ENCODE data around the gene GPR39.

GPR39 gene

DNA sequence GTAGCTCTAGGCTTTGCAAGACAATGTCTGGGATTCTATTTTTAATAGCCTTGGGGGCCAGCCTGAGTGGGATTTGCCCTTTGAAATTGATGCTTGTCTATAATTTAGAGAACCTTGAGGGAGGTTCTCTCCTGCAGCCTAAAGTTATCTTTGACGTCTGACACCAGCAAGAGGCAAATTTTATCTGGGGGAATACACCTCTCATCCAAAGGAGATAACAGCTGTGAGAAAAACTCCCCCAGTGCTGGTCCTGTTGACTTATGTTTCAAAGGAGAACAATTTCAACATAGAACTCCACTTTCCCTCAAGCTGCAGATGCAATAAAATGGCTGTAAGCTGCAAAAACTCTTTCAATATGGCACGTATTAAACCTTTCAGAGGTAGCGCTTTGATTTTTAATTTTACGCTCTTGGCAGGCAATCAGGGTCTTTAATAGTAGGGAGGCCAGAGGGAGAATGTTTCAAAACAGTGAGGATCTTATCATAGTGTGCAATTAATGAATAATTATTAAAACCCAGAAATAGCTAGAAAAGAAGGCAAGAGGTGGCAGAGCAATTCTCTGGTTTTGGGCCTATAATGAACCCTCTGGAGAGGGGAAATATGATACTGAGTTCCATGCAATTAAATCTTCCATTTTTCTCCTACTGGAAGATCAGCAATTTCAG, 191.0 kb downstream of the GPR39 start:
- DNase-seq, result no peak

GRCh38 chr2:132608311-132608710, 191.7 kb downstream of the GPR39 start:
- DNase-seq, result no peak

DNA sequence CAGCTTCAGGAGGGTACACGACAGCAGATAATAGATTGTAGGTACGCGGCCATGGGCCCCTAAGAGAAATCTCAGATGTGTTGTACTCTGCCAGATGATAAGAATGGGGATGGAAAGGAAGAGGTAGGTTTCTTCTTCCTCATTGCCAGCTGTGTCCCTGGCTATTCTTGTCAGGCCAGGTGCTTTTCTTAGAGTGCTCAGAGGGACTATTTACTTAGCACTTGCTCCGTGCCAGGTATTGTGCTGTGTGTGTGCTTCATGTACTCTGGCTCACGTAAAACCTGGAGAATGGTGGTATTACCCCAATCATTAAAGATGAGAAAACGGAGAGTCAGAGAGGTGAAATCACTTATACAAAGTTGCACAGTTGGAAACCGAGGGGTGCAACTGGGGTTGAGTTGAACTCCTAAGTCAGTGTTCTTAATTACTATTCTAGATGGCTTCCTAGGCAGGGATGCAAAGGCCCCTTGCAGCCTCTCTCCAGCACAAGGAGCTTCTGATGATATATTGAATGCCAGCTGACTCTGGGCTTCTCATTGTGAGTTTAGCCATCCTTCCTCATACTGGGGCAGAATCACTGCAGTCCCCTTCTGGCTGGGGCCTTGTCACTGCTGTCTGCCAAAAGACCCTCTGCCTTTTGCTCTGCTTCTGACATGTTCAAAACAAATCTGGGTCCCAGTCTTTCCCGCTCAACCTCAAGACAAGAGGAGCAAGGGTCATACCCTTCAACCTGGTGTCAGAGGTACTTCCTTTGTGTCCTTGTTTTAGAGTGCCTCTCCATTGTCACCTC, 192.7 kb downstream of the GPR39 start:
- DNase-seq, result no peak

- no peak for DNase-seq
Measured at GRCh38 chr2:132611719-132612118, 195.1 kb downstream of the GPR39 start.

DNA sequence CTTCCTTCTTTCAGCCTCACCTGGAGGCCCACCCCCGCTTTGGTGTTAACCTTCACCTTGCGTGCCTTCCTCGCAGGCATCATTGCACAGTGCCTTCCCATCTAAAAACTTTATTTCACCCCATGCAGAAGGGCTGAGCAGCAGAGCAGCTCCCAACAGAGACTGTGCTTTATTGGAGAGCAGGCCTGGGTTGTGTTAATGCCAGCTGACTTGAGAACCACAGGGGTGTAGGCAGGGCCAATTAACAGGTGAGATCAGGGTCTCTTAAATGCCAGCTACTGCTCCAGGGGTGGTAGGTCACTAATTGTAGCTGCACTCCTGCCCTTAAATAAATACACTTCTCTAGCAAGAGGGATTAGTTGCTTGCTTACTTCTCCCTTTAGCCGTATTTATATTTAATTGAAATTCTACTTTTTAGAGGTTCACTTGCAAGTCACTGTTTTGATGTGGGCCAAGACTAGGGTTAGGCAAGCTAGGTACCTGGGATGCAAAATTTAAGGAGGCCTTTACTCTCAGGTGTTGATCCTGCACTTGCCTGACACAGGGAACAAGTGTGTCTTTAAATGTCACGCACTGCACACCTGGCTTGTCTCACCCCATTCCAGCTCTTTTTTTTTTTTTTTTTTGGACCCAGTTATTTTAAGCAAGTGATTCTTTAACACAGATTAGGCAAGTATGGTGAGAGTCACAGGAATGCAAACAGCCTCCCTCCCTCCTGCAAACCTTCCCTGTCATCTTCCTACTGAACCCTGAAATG, 198.9 kb downstream of the GPR39 start:
- DNase-seq, result no peak

GRCh38 chr2:132617989-132618388, 201.4 kb downstream of the GPR39 start:
- DNase-seq, result no peak

DNA sequence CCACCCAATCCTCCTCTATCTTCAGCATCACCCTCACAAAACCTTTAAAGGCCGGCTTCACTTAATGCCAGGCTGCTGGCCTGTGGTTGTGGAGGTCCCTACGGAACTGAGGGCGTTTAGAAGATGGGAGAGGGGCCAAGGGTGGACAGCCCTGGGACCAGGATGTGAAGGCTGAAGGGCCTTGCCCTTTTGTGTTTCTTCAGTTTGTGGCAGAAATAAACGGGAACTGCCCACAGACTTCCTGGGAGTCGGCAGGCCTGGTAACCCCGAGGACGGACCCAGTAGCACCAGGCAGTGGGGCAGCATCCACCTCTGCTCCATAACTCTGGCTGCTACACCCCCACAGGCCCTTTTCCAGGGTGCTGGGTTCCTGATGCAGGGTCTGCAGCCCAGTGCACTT, 202.1 kb downstream of the GPR39 start:
- no peak for DNase-seq

DNA sequence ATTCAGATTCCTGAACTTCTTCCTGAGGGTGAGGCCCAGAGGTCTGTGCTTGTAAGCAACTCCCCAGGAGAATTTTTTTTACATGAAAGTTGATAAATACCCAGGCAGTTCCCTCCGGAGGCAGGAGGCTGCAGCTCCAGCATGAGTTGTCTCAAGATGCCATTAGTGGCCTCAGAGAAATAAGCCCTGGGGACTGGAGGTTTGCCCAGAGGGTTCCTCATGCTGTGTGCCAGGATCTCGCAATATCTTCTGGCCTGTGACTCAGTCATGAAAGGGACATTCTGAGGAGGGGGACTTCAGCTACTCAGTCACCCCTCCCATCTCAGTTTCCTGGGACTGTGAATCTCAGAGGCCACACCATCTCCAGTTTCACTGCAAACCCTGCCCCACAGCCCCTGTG, 203.5 kb downstream of the GPR39 start:
- no peak for DNase-seq

DNA sequence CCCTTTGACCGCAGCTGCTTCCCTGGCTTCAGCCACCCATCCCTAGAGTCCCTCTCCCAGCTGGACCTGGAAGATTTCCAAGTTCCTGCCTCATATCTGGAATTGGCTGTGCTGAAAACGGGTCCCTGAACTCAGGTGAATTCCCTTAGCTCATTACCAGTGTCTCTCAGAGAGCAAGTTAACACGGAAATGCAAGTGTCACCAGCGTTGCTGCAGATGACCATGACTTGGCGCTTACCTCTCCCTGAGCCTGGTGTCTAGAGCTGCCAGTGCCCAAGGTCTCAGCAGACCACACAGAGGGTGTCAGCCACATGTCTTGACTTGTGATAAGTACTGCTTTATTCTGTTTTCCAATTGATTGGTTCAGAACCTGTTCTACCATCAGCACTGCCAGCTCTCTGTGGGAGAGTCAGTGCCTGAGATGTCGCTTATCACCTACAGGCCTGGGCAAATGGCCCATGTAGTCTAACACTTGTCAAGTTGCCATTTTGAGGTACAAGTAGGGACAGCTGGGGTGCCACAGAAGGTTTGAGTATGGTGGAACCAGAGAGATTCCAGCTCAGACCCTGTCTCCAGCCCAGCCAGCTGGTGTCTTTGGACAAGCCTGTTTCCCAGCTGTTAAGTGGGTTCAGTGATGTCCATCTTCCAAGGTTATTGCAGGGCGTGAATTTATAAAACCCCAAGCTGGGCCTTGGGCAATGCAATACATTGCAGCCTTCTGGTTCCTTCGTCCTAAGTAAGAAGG, 204.7 kb downstream of the GPR39 start:
- DNase-seq, result no peak

- no peak for DNase-seq
Measured at GRCh38 chr2:132623096-132623839, 206.7 kb downstream of the GPR39 start.

DNA sequence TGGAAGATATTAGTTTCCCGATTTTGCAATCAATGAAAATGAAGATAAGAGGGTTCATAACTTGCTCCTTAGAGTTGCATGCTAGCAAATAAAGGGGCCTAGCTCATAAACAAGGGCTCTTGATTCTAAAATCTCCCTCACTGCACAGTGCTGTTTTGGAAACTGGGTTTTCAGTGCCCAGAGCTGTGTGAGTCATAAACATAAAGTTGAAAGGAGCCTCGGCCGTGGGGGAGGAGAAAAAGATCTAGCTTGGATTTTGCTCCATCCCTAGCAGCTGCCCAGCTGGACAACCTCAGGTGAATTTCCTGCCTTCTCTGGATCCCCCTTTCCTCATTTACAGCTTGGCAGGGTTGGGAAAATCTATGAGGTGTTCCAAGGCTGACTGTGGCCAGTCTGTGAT, 210.9 kb downstream of the GPR39 start:
- DNase-seq, result no peak

DNA sequence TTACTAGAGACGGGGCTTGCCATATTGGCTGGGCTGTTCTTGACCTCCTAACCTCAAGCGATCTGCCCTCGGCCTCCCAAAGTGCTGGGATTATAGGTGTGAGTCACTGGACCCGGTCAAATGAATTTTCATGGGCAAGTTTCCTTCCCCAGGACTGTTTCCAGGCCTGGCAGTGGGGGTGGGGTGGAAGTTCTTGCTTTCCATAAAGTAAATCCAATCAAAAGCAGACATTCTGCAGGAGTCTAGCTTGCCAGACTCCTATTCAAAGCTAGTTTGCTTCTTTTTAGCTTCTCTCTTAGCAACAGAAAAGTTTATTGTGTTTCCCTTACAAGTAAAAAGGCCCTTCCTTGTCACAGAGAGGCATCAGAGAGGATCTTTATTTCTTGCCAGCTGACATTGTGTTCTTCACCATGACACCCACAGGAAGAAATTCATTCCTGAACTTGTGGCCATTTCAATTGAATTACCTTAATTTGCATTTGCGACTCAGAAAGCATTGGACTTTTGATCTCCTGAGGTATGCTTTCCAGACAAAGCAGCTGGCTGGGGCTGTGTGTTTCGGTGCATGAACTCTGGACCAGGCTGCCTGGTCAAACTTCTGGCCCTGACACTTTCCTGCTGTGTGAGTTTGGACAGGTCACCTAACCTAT, 215.5 kb downstream of the GPR39 start:
- no peak for DNase-seq

GRCh38 chr2:132633635-132634034, 217.0 kb downstream of the GPR39 start:
- DNase-seq, result no peak

DNA sequence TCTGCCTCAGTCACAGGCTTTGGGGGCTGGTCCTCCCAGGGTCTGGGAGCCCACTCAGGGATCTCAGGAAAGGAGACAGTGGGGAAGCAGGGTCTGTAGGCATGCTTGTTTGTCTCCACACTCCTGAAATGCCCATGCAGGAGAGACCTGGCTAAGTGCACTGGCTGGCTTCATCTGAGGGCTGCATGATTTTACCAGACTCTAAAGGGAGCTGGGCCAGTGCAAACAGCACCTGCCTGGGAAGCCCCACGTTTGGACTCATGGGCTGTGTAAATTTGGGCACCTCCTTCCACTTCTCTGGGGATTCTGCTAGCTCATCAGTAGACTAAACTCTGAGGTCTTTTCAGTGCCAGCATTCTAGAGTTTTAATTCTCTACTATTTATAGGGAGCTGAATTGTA, 219.7 kb downstream of the GPR39 start:
- DNase-seq, result no peak

GRCh38 chr2:132638313-132639040, 221.9 kb downstream of the GPR39 start:
- no peak for DNase-seq

DNA sequence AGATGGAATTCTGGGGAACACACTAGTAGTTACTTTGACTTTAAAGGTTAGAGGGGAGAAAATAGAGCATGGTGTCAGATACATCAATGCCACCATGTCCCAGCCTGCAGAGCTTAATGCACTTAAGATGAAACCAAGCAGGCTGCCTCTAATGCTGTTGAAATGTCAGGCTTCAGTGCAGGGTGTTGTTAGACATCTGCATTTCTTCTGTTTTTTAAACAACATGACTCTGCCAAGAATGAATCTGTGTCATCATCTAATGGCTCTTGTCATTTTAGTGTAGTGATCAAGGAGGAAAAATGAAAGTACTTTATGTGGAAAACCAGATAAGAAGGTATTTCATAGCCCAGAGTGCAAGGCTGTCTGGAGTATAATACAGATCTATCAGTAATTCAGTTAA, 223.5 kb downstream of the GPR39 start:
- DNase-seq, result no peak

DNA sequence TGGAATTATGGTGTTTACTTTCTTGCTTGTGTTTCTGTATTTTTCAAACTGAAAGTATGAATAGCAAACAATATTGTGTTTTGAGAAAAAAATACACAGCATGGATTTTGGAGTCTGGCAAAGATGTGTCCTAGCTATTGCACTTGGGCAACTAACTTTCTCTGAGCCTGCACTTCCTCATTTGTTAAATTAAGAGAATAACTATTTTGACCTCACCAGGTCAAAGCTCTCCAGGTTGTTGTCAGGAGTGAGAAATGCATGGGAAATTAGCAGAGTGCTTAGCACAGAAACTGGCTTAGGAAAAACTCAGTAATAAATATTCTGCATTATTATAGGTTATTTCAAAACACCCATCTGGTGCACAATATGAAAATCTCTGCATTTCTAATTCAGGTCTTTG, 225.2 kb downstream of the GPR39 start:
- no peak for DNase-seq

- DNase-seq, result no peak
Measured at GRCh38 chr2:132642415-132642814, 225.8 kb downstream of the GPR39 start.

DNA sequence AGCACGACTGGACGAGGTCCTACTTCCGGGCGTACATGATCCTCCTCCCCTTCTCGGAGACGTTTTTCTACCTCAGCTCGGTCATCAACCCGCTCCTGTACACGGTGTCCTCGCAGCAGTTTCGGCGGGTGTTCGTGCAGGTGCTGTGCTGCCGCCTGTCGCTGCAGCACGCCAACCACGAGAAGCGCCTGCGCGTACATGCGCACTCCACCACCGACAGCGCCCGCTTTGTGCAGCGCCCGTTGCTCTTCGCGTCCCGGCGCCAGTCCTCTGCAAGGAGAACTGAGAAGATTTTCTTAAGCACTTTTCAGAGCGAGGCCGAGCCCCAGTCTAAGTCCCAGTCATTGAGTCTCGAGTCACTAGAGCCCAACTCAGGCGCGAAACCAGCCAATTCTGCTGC, 228.6 kb downstream of the GPR39 start:
- DNase-seq, result no peak

DNA sequence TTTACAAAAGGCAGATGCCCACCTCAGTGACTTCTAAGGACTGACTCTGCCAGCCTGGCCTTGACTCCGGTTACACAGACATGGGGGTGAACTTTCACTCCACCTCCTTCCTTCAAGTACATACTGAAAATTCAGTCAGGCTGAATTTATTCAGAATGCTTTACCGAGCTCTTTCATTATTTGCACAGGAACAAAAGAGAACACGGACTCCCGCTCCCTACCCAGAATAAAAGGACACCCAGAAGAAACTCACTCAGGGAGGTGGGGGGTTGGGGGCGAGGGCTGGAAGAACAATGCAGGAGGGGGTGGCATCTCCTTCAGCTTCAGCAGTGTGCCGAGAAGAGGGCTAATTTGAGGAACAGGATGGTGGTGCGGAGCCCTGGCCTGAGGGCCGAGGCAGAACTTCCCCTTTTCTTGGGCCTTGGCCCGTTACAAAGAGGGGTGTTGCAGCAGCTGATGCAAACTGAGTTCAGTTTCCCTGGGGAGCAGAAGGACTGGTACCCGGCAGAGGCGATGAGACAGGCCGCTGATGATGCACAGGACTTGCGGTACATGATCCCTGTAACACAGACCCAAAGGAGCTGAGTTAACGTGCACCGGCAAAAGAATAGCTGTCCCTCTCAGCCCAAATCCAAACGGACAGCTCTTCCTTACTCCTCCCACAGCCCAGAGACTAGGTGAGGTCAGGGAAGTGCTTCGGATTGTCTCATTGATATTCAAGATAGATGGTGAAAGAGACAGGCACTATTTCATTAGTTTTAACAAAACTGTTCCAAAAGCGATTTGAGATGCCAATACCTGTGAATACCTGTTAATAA, 229.3 kb downstream of the GPR39 start:
- no peak for DNase-seq

Measured in NCI-H446 treated with DMSO at 0.1 percent for 48 hours (cell line).